ENCODE results near the gene CDKAL1.

GRCh38 chr6:20498041-20498385 lies 36.2 kb upstream of the CDKAL1 start:
- TF ChIP-seq CTCF (IDR thresholded peaks at IDR 0.05 in 8 of 11, conservative IDR thresholded peaks at IDR 0.05 in 3 of 11) (no peak), POLR2AphosphoS5 (IDR thresholded peaks at IDR 0.05) (no peak), POLR2A (IDR thresholded peaks at IDR 0.05) (no peak)

Data from spleen (tissue), 7 donors.